Panc1 (cell line): Measurements from ENCODE around the gene BAZ2B.

Source experiments
- CTCF ChIP-seq: fragments of 450-650 bp; IDR thresholded peaks from 2 replicates; pipeline ENCODE4 v1.5.1; 2017; ENCODE audit warnings: mild to moderate bottlenecking
- POLR2AphosphoS5 ChIP-seq: IDR thresholded peaks from 2 replicates; pipeline ENCODE4 v1.6.1; 2012; ENCODE audit warnings: mild to moderate bottlenecking, low read depth, low read length, moderate library complexity
- REST ChIP-seq, 2 experiments: IDR thresholded peaks; 2 replicates each; pipeline ENCODE4 v1.6.1; 2011 to 2012; ENCODE audit warnings: low read depth in 2 of 2, control low read depth in 1 of 2, low read length in 1 of 2, mild to moderate bottlenecking in 1 of 2, moderate library complexity in 1 of 2; ENCODE audit not compliant: insufficient read depth in 1 of 2
- SIN3A ChIP-seq: IDR thresholded peaks from 2 replicates; pipeline ENCODE4 v1.6.1; 2012; ENCODE audit warnings: low read depth, mild to moderate bottlenecking, low read length, moderate library complexity, borderline replicate concordance; ENCODE audit not compliant: insufficient read depth
- TCF7L2 ChIP-seq: IDR thresholded peaks from 2 replicates; pipeline ENCODE4 v1.6.1; 2011; ENCODE audit warnings: mild to moderate bottlenecking, low read depth, low read length, inconsistent platforms

- no peak for TF ChIP-seq CTCF
- TF ChIP-seq REST (IDR thresholded peaks at IDR 0.05; ENCODE audit: insufficient read depth in 1 of 2, low read depth in 2 of 2, low read length in 1 of 2), result no peak
- no peak for TF ChIP-seq SIN3A
- no peak for TF ChIP-seq POLR2AphosphoS5
- TF ChIP-seq TCF7L2, result no peak
These were observed 253.5 kb downstream of the BAZ2B start for GRCh38 chr2:159362816-159363251.
